ENCODE results near the gene NTM. TPM values are rescaled to one million over a fixed set of nuclear protein-coding genes. Genes with fewer than 3 reads are reported as not detected.

Gene NTM
- total and polyA plus RNA-seq, 8 donors: 0.04 to 4.4 (median 0.50) TPM

DNA sequence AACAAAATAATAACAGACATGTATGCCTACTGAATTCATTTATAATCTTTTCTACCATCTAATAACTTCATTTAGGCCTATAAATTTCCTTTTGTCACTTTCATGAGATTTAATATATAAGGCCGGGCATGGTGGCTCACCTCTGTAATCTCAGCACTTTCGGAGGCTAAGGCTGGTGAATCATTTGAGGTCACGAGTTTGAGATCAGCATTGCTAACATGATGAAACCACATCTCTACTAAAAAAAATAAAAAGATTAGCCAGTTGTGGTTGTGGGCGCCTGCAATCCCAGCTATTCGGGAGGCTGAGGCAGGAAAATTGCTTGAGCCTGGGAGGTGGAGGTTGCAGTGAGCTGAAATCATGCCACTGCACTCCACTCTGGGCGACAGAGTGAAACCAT is 14.2 kb upstream of the NTM start:
- TF ChIP-seq, protein P1, sequence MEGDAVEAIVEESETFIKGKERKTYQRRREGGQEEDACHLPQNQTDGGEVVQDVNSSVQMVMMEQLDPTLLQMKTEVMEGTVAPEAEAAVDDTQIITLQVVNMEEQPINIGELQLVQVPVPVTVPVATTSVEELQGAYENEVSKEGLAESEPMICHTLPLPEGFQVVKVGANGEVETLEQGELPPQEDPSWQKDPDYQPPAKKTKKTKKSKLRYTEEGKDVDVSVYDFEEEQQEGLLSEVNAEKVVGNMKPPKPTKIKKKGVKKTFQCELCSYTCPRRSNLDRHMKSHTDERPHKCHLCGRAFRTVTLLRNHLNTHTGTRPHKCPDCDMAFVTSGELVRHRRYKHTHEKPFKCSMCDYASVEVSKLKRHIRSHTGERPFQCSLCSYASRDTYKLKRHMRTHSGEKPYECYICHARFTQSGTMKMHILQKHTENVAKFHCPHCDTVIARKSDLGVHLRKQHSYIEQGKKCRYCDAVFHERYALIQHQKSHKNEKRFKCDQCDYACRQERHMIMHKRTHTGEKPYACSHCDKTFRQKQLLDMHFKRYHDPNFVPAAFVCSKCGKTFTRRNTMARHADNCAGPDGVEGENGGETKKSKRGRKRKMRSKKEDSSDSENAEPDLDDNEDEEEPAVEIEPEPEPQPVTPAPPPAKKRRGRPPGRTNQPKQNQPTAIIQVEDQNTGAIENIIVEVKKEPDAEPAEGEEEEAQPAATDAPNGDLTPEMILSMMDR (IDR thresholded peaks at IDR 0.05): no peak
- intact Hi-C loops (cut with DNase I): no loop called here
- Histone ChIP-seq H3K27me3 (peaks cover 0 to 6% (median 0%) of the 10 kb centered on the region in 4 donors), H3K36me3 (no peaks in the 10 kb centered on the region), H3K4me3 (no peak overlapping the region), H3K9me3 (no peaks in the 10 kb centered on the region), H3K4me1 (no peaks in the 10 kb centered on the region), H3K27ac (no peak overlapping the region)
- DNase-seq (no peak), ATAC-seq (no peak), FAIRE-seq (no peak)
- 89 to 92% methylated on average over 6 of the region's 6 CpGs for WGBS, 2 donors

DNA sequence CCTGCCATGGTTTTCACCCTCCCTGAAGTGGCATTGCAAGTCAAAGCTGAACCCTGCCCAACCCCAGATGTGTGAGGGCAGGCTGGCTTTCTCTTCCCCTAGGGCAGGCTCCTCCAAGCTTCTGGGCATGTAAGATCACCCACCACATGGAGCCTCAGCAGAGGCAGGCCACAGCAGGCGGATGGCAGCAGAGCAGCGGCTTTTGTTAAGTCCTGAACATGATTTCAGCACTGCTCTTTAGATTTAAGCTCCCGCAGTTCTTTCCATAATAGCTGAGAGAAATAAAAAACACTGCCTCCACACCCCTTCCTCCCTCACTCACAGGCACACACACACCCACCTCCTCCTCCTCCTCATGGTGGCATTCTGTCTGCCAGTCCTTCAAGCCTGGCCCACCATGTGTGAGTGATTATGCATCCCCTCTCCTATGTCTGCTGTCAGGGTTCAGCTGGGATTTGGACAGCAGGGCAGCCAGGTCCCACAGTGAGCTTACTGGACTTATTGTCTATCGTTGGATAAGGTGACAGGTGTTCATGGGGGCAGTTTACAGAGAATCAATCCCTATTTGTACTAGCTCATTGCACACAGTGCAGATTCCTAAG is 5.0 kb upstream of the NTM start:
- Histone ChIP-seq H3K27me3 (no peaks in the 10 kb centered on the region), H3K4me3 (no peak overlapping the region), H3K36me3 (no peaks in the 10 kb centered on the region), H3K9me3 (no peaks in the 10 kb centered on the region), H3K27ac (no peak overlapping the region), H3K4me1 (peaks cover 0 to under 1% (median 0%) of the 10 kb centered on the region in 3 donors)
- FAIRE-seq (no peak), ATAC-seq (no peak), DNase-seq (no peak)
- 58 to 69% methylated on average over 4 of the region's 4 CpGs for WGBS, 2 donors
- intact Hi-C loops (cut with DNase I): no loop called here
- TF ChIP-seq, protein P1 (IDR thresholded peaks at IDR 0.05): no peak

DNA sequence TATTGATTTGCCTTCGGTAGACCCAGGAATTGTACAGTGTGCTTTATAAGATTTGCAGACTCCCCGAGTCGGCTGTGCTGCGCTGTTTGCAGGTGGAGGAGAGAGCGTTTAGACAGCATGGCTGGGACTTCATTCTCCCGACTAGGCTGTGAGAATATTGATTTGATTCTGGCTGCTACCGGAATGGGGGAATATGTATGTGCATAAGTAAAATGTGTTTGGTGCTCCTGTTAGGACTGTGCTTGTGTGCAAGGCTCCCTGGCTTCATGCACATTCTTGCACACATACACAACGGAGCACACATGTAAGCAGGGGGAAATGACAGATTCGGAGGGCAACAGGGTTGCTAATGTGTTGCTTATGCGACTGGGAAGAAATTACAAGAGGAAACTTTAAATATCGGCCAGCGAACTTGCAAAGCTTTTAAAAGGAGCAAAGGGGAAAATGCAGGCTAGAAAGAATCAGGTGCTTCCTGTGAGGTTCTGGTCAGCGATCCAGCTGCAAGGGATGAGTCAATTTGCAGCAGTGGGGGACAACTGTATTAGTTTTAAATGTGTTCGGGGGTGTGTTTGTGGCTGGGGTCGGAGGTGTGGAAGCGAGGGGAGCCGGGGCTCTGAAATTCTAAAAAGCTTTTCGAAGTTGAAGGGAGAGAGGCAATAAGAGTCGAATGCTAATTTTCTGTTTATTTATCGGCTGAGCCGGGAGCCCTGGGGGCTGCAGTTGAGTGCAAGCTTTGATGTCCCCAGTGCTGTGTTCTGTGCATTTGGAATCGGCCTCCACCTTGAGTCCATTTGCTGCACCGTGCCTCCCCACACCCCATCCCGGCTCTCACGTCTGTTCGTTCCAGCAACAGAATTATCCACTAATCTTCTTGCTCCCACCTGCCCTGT is 731 bp downstream of the NTM start:
- Histone ChIP-seq H3K4me1 (peaks cover 7 to 12% (median 10%) of the 10 kb centered on the region in 3 donors), H3K36me3 (no peaks in the 10 kb centered on the region), H3K27ac (no peak overlapping the region), H3K9me3 (no peaks in the 10 kb centered on the region), H3K4me3 (peak overlapping the region in 1 of 4 donors; percentile 13), H3K27me3 (peaks cover 4 to 30% (median 9%) of the 10 kb centered on the region in 4 donors)
- TF ChIP-seq, protein P1 (IDR thresholded peaks at IDR 0.05): no peak
- ATAC-seq (peak in 3 of 4 donors; percentile 58 to 65 (median 63)), DNase-seq (no peak), FAIRE-seq (no peak)
- intact Hi-C loops (cut with DNase I): no loop called here
- 4 to 5% methylated on average over 26 of the region's 26 CpGs for WGBS, 2 donors

DNA sequence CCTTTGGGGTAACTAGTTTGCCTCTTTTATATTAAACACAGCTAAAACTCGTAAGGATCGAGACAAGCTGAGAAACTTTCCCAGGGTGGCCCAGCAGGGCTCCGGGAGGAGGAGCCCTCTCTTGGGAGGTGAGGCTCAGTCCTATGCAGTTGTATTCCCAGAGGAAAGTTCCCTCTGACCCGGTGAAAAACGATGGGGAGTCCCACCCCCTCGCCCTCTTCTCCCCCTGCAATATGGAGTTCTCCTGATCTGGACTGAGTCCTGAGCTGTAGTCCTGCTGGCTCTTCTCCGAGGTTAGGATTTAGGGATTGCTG is 1.3 kb downstream of the NTM start:
- Histone ChIP-seq H3K27ac (no peak overlapping the region), H3K27me3 (peaks cover 4 to 30% (median 9%) of the 10 kb centered on the region in 4 donors), H3K4me1 (peaks cover 7 to 12% (median 10%) of the 10 kb centered on the region in 3 donors), H3K36me3 (no peaks in the 10 kb centered on the region), H3K9me3 (no peaks in the 10 kb centered on the region), H3K4me3 (no peak overlapping the region)
- TF ChIP-seq, protein P1 (IDR thresholded peaks at IDR 0.05): no peak
- WGBS, 2 donors: 11 to 18% methylated on average over 7 of the region's 7 CpGs
- FAIRE-seq (no peak), DNase-seq (no peak), ATAC-seq (no peak)
- intact Hi-C loops (cut with DNase I): no loop called here
